Peyer's patch (tissue), 4 donors: ENCODE measurements around the gene SHMT2.

ENCODE experiments used
- POLR2A ChIP-seq, 2 donors: fragments of 450-650 bp; IDR thresholded peaks; one replicate each; pipeline ENCODE4 v1.5.1; 2017; ENCODE audit warnings: antibody characterized with exemption in 2 of 2, mild to moderate bottlenecking in 2 of 2, moderate library complexity in 2 of 2
- TF ChIP-seq, protein P1 (sequence below), 6 experiments: fragments of 450-650 bp in 4 of 6; fragments of 200-600 bp in 2 of 6; sonication (generic) in 1 of 6; IDR thresholded peaks; one replicate each; pipeline ENCODE4 v1.5.1; 2017 to 2019; ENCODE audit warnings: antibody characterized with exemption in 6 of 6, mild to moderate bottlenecking in 3 of 6, moderate library complexity in 1 of 6

DNA sequence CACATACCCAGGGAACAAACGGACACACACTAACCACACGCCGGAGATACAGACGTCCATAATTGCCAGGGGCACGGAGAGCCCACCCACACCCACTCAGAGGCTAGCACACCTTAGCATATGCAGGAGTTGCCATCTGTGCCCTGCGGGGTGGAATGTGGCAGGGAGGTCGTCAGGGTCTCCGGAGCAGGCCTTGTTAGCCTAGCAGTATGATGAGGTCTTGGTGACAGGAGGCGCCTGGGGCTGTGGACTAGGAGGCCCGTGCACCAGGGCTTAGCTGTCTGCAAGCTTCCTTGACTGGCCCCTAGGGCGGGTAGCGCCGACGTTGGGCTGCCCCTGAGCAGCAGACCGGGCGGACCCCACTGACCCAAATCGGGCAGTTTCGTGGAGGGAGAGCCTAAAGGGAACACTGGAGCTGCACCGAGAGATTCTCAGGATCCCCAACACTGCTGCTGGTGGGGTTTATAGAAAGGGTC lies 11.5 kb downstream of the SHMT2 start:
- TF ChIP-seq POLR2A (IDR thresholded peaks at IDR 0.05) = no peak
- TF ChIP-seq, protein P1, sequence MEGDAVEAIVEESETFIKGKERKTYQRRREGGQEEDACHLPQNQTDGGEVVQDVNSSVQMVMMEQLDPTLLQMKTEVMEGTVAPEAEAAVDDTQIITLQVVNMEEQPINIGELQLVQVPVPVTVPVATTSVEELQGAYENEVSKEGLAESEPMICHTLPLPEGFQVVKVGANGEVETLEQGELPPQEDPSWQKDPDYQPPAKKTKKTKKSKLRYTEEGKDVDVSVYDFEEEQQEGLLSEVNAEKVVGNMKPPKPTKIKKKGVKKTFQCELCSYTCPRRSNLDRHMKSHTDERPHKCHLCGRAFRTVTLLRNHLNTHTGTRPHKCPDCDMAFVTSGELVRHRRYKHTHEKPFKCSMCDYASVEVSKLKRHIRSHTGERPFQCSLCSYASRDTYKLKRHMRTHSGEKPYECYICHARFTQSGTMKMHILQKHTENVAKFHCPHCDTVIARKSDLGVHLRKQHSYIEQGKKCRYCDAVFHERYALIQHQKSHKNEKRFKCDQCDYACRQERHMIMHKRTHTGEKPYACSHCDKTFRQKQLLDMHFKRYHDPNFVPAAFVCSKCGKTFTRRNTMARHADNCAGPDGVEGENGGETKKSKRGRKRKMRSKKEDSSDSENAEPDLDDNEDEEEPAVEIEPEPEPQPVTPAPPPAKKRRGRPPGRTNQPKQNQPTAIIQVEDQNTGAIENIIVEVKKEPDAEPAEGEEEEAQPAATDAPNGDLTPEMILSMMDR (IDR thresholded peaks at IDR 0.05) = no peak
